Thoracic aorta endothelial cell (primary cell): Measurements from ENCODE around the gene HHLA2. TPM values are rescaled to one million over a fixed set of nuclear protein-coding genes. Genes with fewer than 3 reads are reported as not detected.

Experiments used
- total RNA-seq: library from RNA; depleted of rRNA; stranded (reverse); fragments of >200 nt; gene quantifications from 2 replicates; pipeline ENCODE4 v1.2.3, GENCODE V29; 2012

Gene HHLA2
- not detected in 2 replicates for total RNA-seq

DNA sequence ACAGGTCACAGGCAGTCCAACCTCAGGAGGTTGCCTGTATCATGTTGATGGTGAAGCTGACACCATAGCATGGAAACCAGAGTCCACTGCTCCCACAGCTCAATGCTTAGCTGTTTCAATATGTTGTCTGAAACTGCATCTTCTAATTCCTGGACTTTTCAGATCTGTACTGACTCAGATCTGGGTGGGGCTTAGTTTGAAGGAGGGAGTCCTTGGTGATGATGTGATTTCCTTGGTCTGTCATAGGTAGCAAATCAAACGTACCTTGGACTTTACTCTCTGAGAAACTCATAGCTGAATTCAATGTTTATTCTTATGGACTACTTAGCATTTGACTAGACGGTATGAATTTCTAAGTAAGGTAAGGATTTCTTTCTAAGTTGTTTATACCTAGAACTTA is at the start of gene HHLA2:
HHLA2 (plus strand) TSS at position 310 of the 400 bp plus-strand sequence. CDS start 55,266 bp downstream, outside the sequence.

Other genes with a start within 250 kb of the HHLA2 start
- 73.4 and 116 TPM in 2 replicates for gene CD47, start 205.5 kb upstream of the HHLA2 start, total RNA-seq
- 36.2 and 52.3 TPM in 2 replicates for gene IFT57, start 74.1 kb upstream of the HHLA2 start, total RNA-seq
- 0.53 and 0.65 TPM in 2 replicates for gene MYH15, start 214.0 kb downstream of the HHLA2 start, total RNA-seq